Inferior parietal cortex (tissue), 1 donor: ENCODE results near the gene ADCYAP1R1.

Source experiments
- DNase-seq: peaks from one replicate; pipeline ENCODE4 v3.0.0-alpha.2; 2016; ENCODE audit errors: extremely low spot score

The ADCYAP1R1 gene

GRCh38 chr7:31087351-31087750 is 35.2 kb downstream of the ADCYAP1R1 start:
- no peak for DNase-seq

- DNase-seq: no peak
These were observed 39.9 kb downstream of the ADCYAP1R1 start for GRCh38 chr7:31091924-31092434.

GRCh38 chr7:31092606-31093005 is 40.5 kb downstream of the ADCYAP1R1 start:
- DNase-seq: no peak

GRCh38 chr7:31093282-31093681 is 41.2 kb downstream of the ADCYAP1R1 start:
- DNase-seq: no peak

GRCh38 chr7:31094271-31094670 is 42.2 kb downstream of the ADCYAP1R1 start:
- no peak for DNase-seq

- DNase-seq: no peak
These were observed 43.4 kb downstream of the ADCYAP1R1 start for GRCh38 chr7:31095286-31096197.

- no peak for DNase-seq
These were observed 44.2 kb downstream of the ADCYAP1R1 start for GRCh38 chr7:31096198-31096876.

GRCh38 chr7:31096877-31097258 is 44.8 kb downstream of the ADCYAP1R1 start:
- no peak for DNase-seq

- DNase-seq: no peak
These were observed 46.7 kb downstream of the ADCYAP1R1 start for GRCh38 chr7:31098642-31099360.

- DNase-seq: no peak
These were observed 47.6 kb downstream of the ADCYAP1R1 start for GRCh38 chr7:31099451-31100444.

GRCh38 chr7:31100445-31100844 is 48.3 kb downstream of the ADCYAP1R1 start:
- no peak for DNase-seq

GRCh38 chr7:31100871-31101270 is 48.8 kb downstream of the ADCYAP1R1 start:
- no peak for DNase-seq

GRCh38 chr7:31101544-31101943 is 49.4 kb downstream of the ADCYAP1R1 start:
- DNase-seq: no peak

GRCh38 chr7:31102151-31102972 is 50.3 kb downstream of the ADCYAP1R1 start:
- no peak for DNase-seq

- DNase-seq: no peak
These were observed 51.1 kb downstream of the ADCYAP1R1 start for GRCh38 chr7:31102973-31103850.

GRCh38 chr7:31104361-31105255 is 52.5 kb downstream of the ADCYAP1R1 start:
- DNase-seq: no peak

GRCh38 chr7:31105256-31105950 is 53.3 kb downstream of the ADCYAP1R1 start:
- no peak for DNase-seq
